HEK293 (cell line): ENCODE results near the gene LMTK3.

Experiments
- CTCF ChIA-PET: fragments of 350-600 bp; formaldehyde crosslinking; extraction: SDS; loops from one replicate; lab custom pipeline; 2021; ENCODE audit warnings: antibody characterized with exemption; lab: Yijun Ruan, JAX
- POLR2A ChIA-PET: fragments of 300-600 bp; formaldehyde crosslinking; extraction: SDS; loops from one replicate; lab custom pipeline; 2020; ENCODE audit warnings: antibody characterized with exemption, inconsistent platforms; lab: Yijun Ruan, JAX
- H3K27ac ChIP-seq: fragments of 200-500 bp; sonication (Bioruptor generic); 2 replicates; pipeline ENCODE4 v1.5.1; 2014; ENCODE audit warnings: low read depth, low read length, control low read depth, inconsistent platforms; ENCODE audit errors: extremely low read depth
- H3K36me3 ChIP-seq, 2 experiments: fragments of 200-500 bp in 1 of 2; sonication (Bioruptor generic) in 1 of 2; 1 replicate in 1 of 2; 2 replicates in 1 of 2; pipeline ENCODE4 v1.5.1; 2014 to 2017; ENCODE audit warnings: inconsistent platforms in 2 of 2, low read length in 2 of 2; ENCODE audit not compliant: control insufficient read depth in 2 of 2, insufficient read depth in 1 of 2
- H3K4me1 ChIP-seq: fragments of 200-500 bp; sonication (Bioruptor generic); 2 replicates; pipeline ENCODE4 v1.5.1; 2014; ENCODE audit warnings: mild to moderate bottlenecking, low read length, inconsistent platforms; ENCODE audit not compliant: control insufficient read depth, insufficient read depth
- H3K4me3 ChIP-seq: 2 replicates; pipeline ENCODE4 v1.5.1; 2011; ENCODE audit warnings: low read depth, mild to moderate bottlenecking, control low read depth, low read length, moderate library complexity
- H3K9me3 ChIP-seq: fragments of 200-500 bp; sonication (Bioruptor generic); 2 replicates; pipeline ENCODE4 v1.5.1; 2014; ENCODE audit warnings: low read depth, low read length, inconsistent platforms; ENCODE audit not compliant: control insufficient read depth, insufficient read depth
- AEBP2 ChIP-seq: fragments of 450-650 bp; formaldehyde crosslinking; IDR thresholded peaks from 2 replicates; pipeline ENCODE4 v1.5.1; 2016; ENCODE audit warnings: missing biosample characterization, missing genetic modification characterization, borderline replicate concordance
- BCL6B ChIP-seq: fragments of 450-650 bp; formaldehyde crosslinking; IDR thresholded peaks from 2 replicates; pipeline ENCODE4 v1.5.1; 2017; ENCODE audit warnings: missing biosample characterization, missing genetic modification characterization
- EGR2 ChIP-seq: fragments of 450-650 bp; formaldehyde crosslinking; IDR thresholded peaks from 2 replicates; pipeline ENCODE4 v1.5.1; 2016; ENCODE audit warnings: low read depth, missing biosample characterization, missing genetic modification characterization
- MEIS1 ChIP-seq: sonication (generic); formaldehyde crosslinking; IDR thresholded peaks from 2 replicates; pipeline ENCODE4 v1.8.1; 2022; ENCODE audit warnings: missing genetic modification reagents, mild to moderate bottlenecking, borderline replicate concordance
- OVOL3 ChIP-seq: fragments of 450-650 bp; formaldehyde crosslinking; IDR thresholded peaks from 2 replicates; pipeline ENCODE4 v1.5.1; 2016; ENCODE audit warnings: missing biosample characterization, missing genetic modification characterization
- SP3 ChIP-seq: fragments of 450-650 bp; formaldehyde crosslinking; IDR thresholded peaks from 2 replicates; pipeline ENCODE4 v1.5.1; 2016; ENCODE audit warnings: missing biosample characterization, missing genetic modification characterization
- ZBTB8A ChIP-seq: fragments of 450-650 bp; formaldehyde crosslinking; IDR thresholded peaks from 2 replicates; pipeline ENCODE4 v1.5.1; 2016; ENCODE audit warnings: missing biosample characterization, missing genetic modification characterization
- ZNF18 ChIP-seq: fragments of 450-650 bp; formaldehyde crosslinking; IDR thresholded peaks from 2 replicates; pipeline ENCODE4 v1.5.1; 2016; ENCODE audit warnings: missing biosample characterization, missing genetic modification characterization
- ZNF2 ChIP-seq: fragments of 450-650 bp; formaldehyde crosslinking; IDR thresholded peaks from 2 replicates; pipeline ENCODE4 v1.5.1; 2016; ENCODE audit warnings: missing biosample characterization, missing genetic modification characterization
- ZNF23 ChIP-seq: fragments of 450-650 bp; formaldehyde crosslinking; IDR thresholded peaks from 2 replicates; pipeline ENCODE4 v1.5.1; 2016; ENCODE audit warnings: missing biosample characterization, missing genetic modification characterization, borderline replicate concordance
- ZNF324 ChIP-seq: fragments of 450-650 bp; formaldehyde crosslinking; IDR thresholded peaks from 2 replicates; pipeline ENCODE4 v1.5.1; 2016; ENCODE audit warnings: missing biosample characterization, missing genetic modification characterization
- ZNF501 ChIP-seq: fragments of 450-650 bp; formaldehyde crosslinking; IDR thresholded peaks from 2 replicates; pipeline ENCODE4 v1.5.1; 2016; ENCODE audit warnings: missing biosample characterization, missing genetic modification characterization
- ZNF549 ChIP-seq: fragments of 450-650 bp; IDR thresholded peaks from 2 replicates; pipeline ENCODE4 v1.5.1; 2018; ENCODE audit warnings: missing biosample characterization, missing genetic modification characterization, mild to moderate bottlenecking, inconsistent platforms, moderate library complexity
- ZNF561 ChIP-seq: fragments of 450-650 bp; IDR thresholded peaks from 2 replicates; pipeline ENCODE4 v1.5.1; 2018; ENCODE audit warnings: missing biosample characterization, missing genetic modification characterization, borderline replicate concordance
- ZNF571 ChIP-seq: fragments of 450-650 bp; formaldehyde crosslinking; IDR thresholded peaks from 2 replicates; pipeline ENCODE4 v1.5.0; 2017; ENCODE audit warnings: missing biosample characterization, missing genetic modification characterization
- ZNF580 ChIP-seq: fragments of 450-650 bp; formaldehyde crosslinking; IDR thresholded peaks from 2 replicates; pipeline ENCODE4 v1.5.1; 2016; ENCODE audit warnings: missing biosample characterization, missing genetic modification characterization
- ZNF626 ChIP-seq: fragments of 450-650 bp; sonication (Bioruptor Pico); formaldehyde crosslinking; IDR thresholded peaks from 2 replicates; pipeline ENCODE4 v1.5.1; 2018; ENCODE audit warnings: missing biosample characterization, missing genetic modification characterization, inconsistent platforms
- ZNF792 ChIP-seq: fragments of 450-650 bp; formaldehyde crosslinking; IDR thresholded peaks from 2 replicates; pipeline ENCODE4 v1.5.1; 2016; ENCODE audit warnings: missing biosample characterization, missing genetic modification characterization
- ZNF837 ChIP-seq: fragments of 450-650 bp; formaldehyde crosslinking; IDR thresholded peaks from 2 replicates; pipeline ENCODE4 v1.5.1; 2016; ENCODE audit warnings: missing biosample characterization, missing genetic modification characterization
- ZNF843 ChIP-seq: fragments of 450-650 bp; formaldehyde crosslinking; IDR thresholded peaks from 2 replicates; pipeline ENCODE4 v1.5.1; 2016; ENCODE audit warnings: missing biosample characterization, missing genetic modification characterization
- ZSCAN16 ChIP-seq: fragments of 450-650 bp; formaldehyde crosslinking; IDR thresholded peaks from 2 replicates; pipeline ENCODE4 v1.5.1; 2016; ENCODE audit warnings: missing biosample characterization, missing genetic modification characterization
- ZSCAN5A ChIP-seq: fragments of 450-650 bp; formaldehyde crosslinking; IDR thresholded peaks from 2 replicates; pipeline ENCODE4 v1.5.1; 2016; ENCODE audit warnings: missing biosample characterization, missing genetic modification characterization
- TF ChIP-seq, protein P1 (sequence below): IDR thresholded peaks from 2 replicates; pipeline ENCODE4 v1.6.1; 2011; ENCODE audit warnings: mild to moderate bottlenecking, low read depth, low read length, borderline replicate concordance
- TF ChIP-seq, protein P2 (sequence below): fragments of 450-650 bp; formaldehyde crosslinking; IDR thresholded peaks from 2 replicates; pipeline ENCODE4 v1.5.1; 2016; ENCODE audit warnings: missing biosample characterization, missing genetic modification characterization

Gene LMTK3

DNA sequence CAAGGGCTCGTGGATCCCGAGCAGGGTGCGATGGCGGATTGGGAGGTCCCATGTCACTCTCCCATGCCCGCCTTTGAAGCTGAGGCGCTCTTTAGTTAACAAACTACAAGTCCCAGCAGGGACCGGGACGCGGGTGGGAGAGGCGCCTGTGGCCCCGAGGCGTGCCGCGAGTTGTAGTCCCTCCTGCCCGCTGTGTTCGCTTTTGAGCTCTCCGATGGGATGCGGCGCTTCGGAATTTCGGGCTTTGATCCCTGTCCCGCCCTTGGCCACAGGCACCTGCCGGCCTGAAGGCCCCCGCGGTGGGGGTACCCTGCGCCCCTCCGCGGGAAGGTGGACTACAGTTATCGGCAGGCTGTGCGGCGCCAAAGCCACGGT is 31.5 kb downstream of the LMTK3 start (continued):
- no peak for TF ChIP-seq AEBP2 (tag by site-specific recombination)
- TF ChIP-seq ZNF837 (tag by site-specific recombination): no peak
- TF ChIP-seq ZNF23 (tag by site-specific recombination): no peak
- no peak for TF ChIP-seq SP3 (tag by site-specific recombination)
- TF ChIP-seq OVOL3: no peak
- no peak for TF ChIP-seq ZNF549

DNA sequence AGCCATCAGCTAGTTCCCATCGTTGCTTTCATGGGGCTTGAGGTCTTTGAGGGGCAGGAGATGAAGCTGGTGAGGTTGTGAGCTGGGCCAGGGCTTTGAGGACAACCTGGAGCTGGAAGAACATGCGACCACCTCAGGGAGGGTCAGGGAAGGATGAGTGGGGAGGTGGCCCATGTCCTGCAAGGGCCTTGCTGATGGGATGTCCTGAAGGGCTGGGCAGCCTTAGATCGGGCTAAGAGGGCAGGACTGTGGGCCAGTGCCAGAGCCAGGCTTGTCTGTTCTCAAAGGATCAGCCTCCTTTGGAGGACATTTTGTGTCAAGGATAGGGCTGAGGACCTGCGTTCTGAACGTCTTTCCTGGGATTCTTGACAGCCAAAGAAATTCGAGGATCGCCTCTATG is 31.9 kb downstream of the LMTK3 start:
- Histone ChIP-seq H3K4me1 (no peaks in the 10 kb centered on the region), H3K4me3 (no peak overlapping the region)
- POLR2A ChIA-PET: interaction anchor here (1.0 to 1.6 kb wide), 3 partner anchors 10 to 22 kb away, joined by 5 to 7 read pairs (median 6); no protein-coding TSS in a partner anchor
- TF ChIP-seq ZNF626 (tag by site-specific recombination) (no peak), ZNF580 (no peak), ZNF843 (tag by site-specific recombination) (no peak), ZNF324 (tag by site-specific recombination) (no peak), ZNF549 (no peak)
- TF ChIP-seq, all 188 proteins: peak for 0
- Histone ChIP-seq H3K9me3 (no peaks in the 10 kb centered on the region), H3K27ac (no peak overlapping the region), H3K36me3 (peaks cover 33 to 55% of the 10 kb centered on the region in 2 experiments)
- CTCF ChIA-PET: interaction anchor here (0.8 kb wide), 1 partner anchor 10 kb away, joined by 4 read pairs; no protein-coding TSS in a partner anchor

DNA sequence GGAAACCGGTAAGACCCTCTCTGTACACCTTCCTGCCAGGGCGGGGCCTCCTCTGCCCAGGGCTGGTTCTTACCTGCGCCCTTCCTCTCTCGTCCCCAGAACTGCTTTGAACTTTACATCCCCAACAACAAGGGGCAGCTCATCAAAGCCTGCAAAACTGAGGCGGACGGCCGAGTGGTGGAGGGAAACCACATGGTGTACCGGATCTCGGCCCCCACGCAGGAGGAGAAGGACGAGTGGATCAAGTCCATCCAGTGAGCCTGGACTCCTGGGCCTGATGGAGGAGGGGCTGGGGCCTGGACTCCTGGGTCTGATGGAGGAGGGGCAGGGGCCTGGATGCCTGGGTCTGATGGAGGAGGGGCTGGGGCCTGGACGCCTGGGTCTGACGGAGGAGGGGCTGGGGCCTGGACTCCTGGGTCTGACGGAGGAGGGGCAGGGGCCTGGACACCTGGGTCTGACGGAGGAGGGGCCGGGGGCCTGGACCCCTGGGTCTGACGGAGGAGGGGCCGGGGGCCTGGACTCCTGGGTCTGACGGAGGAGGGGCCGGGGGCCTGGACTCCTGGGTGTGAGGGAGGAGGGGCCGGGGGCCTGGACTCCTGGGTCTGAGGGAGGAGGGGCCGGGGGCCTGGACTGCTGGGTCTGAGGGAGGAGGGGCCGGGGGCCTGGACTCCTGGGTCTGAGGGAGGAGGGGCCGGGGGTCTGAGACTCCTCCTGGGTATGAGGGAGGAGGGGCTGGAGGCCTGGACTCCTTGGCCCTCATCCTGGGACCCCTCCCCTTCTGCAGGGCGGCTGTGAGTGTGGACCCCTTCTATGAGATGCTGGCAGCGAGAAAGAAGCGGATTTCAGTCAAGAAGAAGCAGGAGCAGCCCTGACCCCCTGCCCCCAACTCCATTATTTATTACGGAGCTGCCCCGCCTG is 33.0 kb downstream of the LMTK3 start:
- peaks cover 34 to 66% of the 10 kb centered on the region in 2 experiments for H3K36me3 ChIP-seq
- ChIA-PET POLR2A (interaction anchor here (1.3 to 1.6 kb wide), 2 partner anchors 9 to 14 kb away, joined by 6 to 7 read pairs; no protein-coding TSS in a partner anchor), CTCF (interaction anchor here (0.8 kb wide), 1 partner anchor 11 kb away, joined by 4 read pairs; no protein-coding TSS in a partner anchor)
- TF ChIP-seq, protein P1, sequence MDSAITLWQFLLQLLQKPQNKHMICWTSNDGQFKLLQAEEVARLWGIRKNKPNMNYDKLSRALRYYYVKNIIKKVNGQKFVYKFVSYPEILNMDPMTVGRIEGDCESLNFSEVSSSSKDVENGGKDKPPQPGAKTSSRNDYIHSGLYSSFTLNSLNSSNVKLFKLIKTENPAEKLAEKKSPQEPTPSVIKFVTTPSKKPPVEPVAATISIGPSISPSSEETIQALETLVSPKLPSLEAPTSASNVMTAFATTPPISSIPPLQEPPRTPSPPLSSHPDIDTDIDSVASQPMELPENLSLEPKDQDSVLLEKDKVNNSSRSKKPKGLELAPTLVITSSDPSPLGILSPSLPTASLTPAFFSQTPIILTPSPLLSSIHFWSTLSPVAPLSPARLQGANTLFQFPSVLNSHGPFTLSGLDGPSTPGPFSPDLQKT: no peak
- TF ChIP-seq, protein P2, sequence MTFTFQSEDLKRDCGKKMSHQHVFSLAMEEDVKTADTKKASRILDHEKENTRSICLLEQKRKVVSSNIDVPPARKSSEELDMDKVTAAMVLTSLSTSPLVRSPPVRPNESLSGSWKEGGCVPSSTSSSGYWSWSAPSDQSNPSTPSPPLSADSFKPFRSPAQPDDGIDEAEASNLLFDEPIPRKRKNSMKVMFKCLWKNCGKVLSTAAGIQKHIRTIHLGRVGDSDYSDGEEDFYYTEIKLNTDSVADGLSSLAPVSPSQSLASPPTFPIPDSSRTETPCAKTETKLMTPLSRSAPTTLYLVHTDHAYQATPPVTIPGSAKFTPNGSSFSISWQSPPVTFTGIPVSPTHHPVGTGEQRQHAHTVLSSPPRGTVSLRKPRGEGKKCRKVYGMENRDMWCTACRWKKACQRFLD (tag by site-specific recombination): no peak
- TF ChIP-seq EGR2: no peak
- no peak for TF ChIP-seq ZSCAN5A
- no peak for TF ChIP-seq ZSCAN16 (tag by site-specific recombination)
- TF ChIP-seq MEIS1 (CRISPR knock-in tag): no peak
- no peak for TF ChIP-seq ZNF571 (tag by site-specific recombination)
- no peak for TF ChIP-seq ZNF18 (tag by site-specific recombination)
- TF ChIP-seq ZNF501 (tag by site-specific recombination): no peak
- TF ChIP-seq ZNF2: no peak
- no peak for TF ChIP-seq ZNF792 (tag by site-specific recombination)
- TF ChIP-seq ZNF561 (tag by site-specific recombination): no peak
- TF ChIP-seq ZBTB8A: no peak
- TF ChIP-seq BCL6B (tag by site-specific recombination): no peak

More for the DNA sequence above, 33.0 kb downstream of the LMTK3 start:
- no peak overlapping the region for H3K27ac ChIP-seq
- no peaks in the 10 kb centered on the region for H3K9me3 ChIP-seq
- no peak overlapping the region for H3K4me3 ChIP-seq
- H3K4me1 ChIP-seq: no peaks in the 10 kb centered on the region
